ENCODE measurements around the gene GOLGA6L25. TPM values are rescaled to one million over a fixed set of nuclear protein-coding genes. Genes with fewer than 3 reads are reported as not detected.
A peak's percentile ranks its signal among the peaks of the same experiment; 100 is the strongest.
"Not testable (repeated sequence)": the region's sequence is repeated elsewhere in the genome, so short reads cannot be mapped to it uniquely, and the experiment has no call there.

GOLGA6L25 gene
- polyA plus RNA-seq, 1 donor (not counting 4 experiments of a cell fraction or from before 2014, with no cell fraction given): not detected

DNA sequence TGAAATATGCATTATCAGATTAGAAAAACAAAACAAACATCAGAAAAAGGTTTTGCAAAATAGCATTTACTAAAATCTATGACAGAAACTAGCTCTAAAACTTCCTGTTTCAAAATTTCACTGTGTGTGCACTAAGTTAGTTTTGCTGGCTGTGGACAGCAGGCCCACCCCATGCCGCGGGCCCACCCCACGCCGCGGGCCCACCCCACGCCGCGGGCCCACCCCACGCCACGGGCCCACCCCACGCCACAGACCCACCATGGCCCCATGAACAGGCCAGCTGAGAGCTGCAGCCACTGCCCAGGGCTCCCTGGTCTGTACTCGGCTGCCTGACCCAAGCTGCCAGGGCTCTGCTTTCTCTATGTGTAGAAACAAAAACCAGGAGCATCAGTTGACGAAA lies 20.0 kb downstream of the GOLGA6L25 start:
- FAIRE-seq; dilution Hi-C loops (cut with MboI; ENCODE audit: extremely low pct_ligation_motif_present, low sequenced_read_pairs); DNase-seq (ENCODE audit: low read depth, low spot score): not testable (repeated sequence)

DNA sequence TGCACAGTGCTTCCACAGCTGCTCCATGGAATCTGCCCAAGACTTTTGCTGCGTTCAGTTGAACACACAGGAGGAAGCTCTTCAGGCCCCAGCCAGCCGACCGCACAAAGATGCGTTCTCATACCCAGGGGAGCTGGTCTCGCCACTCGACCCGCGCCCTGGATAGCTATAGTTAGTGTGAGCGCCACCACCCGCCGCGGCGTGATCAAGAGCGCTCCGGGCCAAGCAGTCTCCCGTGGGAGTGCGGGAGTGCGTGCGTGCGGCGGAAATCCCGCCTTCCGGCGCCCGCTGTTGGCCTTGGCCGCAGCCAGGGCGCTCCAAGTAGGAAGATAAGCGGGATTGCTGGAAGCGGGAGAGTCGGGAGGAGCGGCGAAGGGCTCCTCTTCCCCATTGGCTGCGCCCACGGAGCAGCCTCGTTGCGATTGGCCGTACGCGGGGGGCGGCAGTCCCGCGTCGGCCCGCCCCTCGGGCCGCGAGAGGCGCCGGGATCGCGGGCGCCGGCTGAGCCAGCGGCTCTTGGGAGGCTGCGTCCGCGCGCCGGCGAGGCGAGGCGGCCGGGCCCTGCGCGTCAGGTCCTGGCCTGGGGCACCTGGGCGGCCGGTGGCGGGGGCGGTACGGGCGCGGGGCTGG lies 35.7 kb downstream of the GOLGA6L25 start:
- H3K9ac ChIP-seq (ENCODE audit: control insufficient read depth, extremely low read depth, insufficient read depth, low read length); H3K36me3 ChIP-seq (ENCODE audit: control insufficient read depth in 2 of 2, extremely low read depth in 1 of 2, insufficient read depth in 2 of 2, low read length in 2 of 2); H3K9me3 ChIP-seq (ENCODE audit: control insufficient read depth, low read depth, low read length); FAIRE-seq; DNase-seq (ENCODE audit: low read depth, low spot score); H3K79me2 ChIP-seq (ENCODE audit: control insufficient read depth, insufficient read depth, low read length); H3K4me2 ChIP-seq (ENCODE audit: control insufficient read depth, extremely low read depth, insufficient read depth, low read depth, low read length); dilution Hi-C loops (cut with MboI; ENCODE audit: extremely low pct_ligation_motif_present, low sequenced_read_pairs); H3K4me1 ChIP-seq (ENCODE audit: control insufficient read depth, extremely low read depth, insufficient read depth, low read length); H2AFZ ChIP-seq (ENCODE audit: control insufficient read depth, low read length); H3K27me3 ChIP-seq (ENCODE audit: control insufficient read depth, extremely low read depth, insufficient read depth, low read length); H3K9me1 ChIP-seq (ENCODE audit: control insufficient read depth, extremely low read depth, insufficient read depth, low read length); H4K20me1 ChIP-seq (ENCODE audit: control insufficient read depth, extremely low read depth, insufficient read depth, low read length); H3K27ac ChIP-seq (ENCODE audit: control insufficient read depth, insufficient read depth, low read length): not testable (repeated sequence)
- H3K4me3 ChIP-seq (ENCODE audit: control insufficient read depth in 2 of 3, extremely low read depth in 1 of 3, insufficient read depth in 2 of 3, low read depth in 1 of 3, low read length in 3 of 3): peak overlapping the region in 1 of 3 experiments; percentile 27

More for the DNA sequence above, 20.0 kb downstream of the GOLGA6L25 start:
- not testable (repeated sequence) for H3K79me2 ChIP-seq (ENCODE audit: control insufficient read depth, insufficient read depth, low read length); H3K4me1 ChIP-seq (ENCODE audit: control insufficient read depth, extremely low read depth, insufficient read depth, low read length); H3K9ac ChIP-seq (ENCODE audit: control insufficient read depth, extremely low read depth, insufficient read depth, low read length); H2AFZ ChIP-seq (ENCODE audit: control insufficient read depth, low read length); H4K20me1 ChIP-seq (ENCODE audit: control insufficient read depth, extremely low read depth, insufficient read depth, low read length); H3K9me3 ChIP-seq (ENCODE audit: control insufficient read depth, low read depth, low read length); H3K9me1 ChIP-seq (ENCODE audit: control insufficient read depth, extremely low read depth, insufficient read depth, low read length); H3K36me3 ChIP-seq (ENCODE audit: control insufficient read depth in 2 of 2, extremely low read depth in 1 of 2, insufficient read depth in 2 of 2, low read length in 2 of 2); H3K27me3 ChIP-seq (ENCODE audit: control insufficient read depth, extremely low read depth, insufficient read depth, low read length); H3K27ac ChIP-seq (ENCODE audit: control insufficient read depth, insufficient read depth, low read length); H3K4me3 ChIP-seq (ENCODE audit: control insufficient read depth in 2 of 3, extremely low read depth in 1 of 3, insufficient read depth in 2 of 3, low read depth in 1 of 3, low read length in 3 of 3); H3K4me2 ChIP-seq (ENCODE audit: control insufficient read depth, extremely low read depth, insufficient read depth, low read depth, low read length)

DNA sequence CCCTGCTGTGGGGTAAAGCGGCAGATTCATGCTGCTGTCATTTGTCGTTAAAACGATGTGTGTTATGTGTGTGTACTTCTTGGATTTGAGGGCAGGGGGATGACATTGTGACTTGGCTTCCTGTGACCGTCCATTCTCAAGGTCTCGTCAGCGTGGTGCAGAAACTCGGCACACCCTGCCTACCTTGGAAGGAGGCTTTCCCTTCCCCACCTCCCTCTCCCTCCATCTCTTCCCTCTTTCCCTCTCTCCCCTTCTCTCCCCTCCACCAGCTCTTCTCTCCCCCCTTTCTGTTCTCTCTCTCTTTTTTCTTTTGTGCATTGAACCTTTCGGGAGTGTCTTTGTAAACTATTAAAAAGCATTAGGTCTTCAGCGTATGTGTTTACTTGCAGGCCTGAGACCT lies 36.4 kb downstream of the GOLGA6L25 start:
- H3K4me2 ChIP-seq (ENCODE audit: control insufficient read depth, extremely low read depth, insufficient read depth, low read depth, low read length); H3K9me1 ChIP-seq (ENCODE audit: control insufficient read depth, extremely low read depth, insufficient read depth, low read length); H4K20me1 ChIP-seq (ENCODE audit: control insufficient read depth, extremely low read depth, insufficient read depth, low read length); H3K27me3 ChIP-seq (ENCODE audit: control insufficient read depth, extremely low read depth, insufficient read depth, low read length); H3K4me1 ChIP-seq (ENCODE audit: control insufficient read depth, extremely low read depth, insufficient read depth, low read length); H2AFZ ChIP-seq (ENCODE audit: control insufficient read depth, low read length); FAIRE-seq; dilution Hi-C loops (cut with MboI; ENCODE audit: extremely low pct_ligation_motif_present, low sequenced_read_pairs); DNase-seq (ENCODE audit: low read depth, low spot score); H3K9ac ChIP-seq (ENCODE audit: control insufficient read depth, extremely low read depth, insufficient read depth, low read length); H3K9me3 ChIP-seq (ENCODE audit: control insufficient read depth, low read depth, low read length); H3K36me3 ChIP-seq (ENCODE audit: control insufficient read depth in 2 of 2, extremely low read depth in 1 of 2, insufficient read depth in 2 of 2, low read length in 2 of 2); H3K27ac ChIP-seq (ENCODE audit: control insufficient read depth, insufficient read depth, low read length); H3K79me2 ChIP-seq (ENCODE audit: control insufficient read depth, insufficient read depth, low read length): not testable (repeated sequence)
- H3K4me3 ChIP-seq (ENCODE audit: control insufficient read depth in 2 of 3, extremely low read depth in 1 of 3, insufficient read depth in 2 of 3, low read depth in 1 of 3, low read length in 3 of 3): peak overlapping the region in 1 of 3 experiments; percentile 38

DNA sequence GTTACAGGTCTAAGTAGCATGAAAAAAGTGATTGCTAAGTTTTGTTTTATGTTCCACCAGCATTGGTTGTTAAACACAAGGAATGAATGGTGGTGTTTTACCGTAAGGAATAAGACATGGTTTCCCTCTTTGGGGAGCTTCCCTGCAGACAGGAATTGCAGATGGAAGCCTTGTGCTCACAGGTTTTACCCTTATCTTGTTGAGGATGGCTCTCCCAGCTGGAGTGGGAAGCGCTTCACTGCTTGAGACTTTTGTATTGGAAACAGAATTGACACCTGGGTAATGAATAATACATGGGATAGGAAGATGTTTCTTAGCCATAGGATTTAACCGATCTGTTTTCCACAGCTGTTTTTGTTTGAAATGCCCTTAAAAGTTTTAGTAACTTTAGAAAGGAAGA lies 39.0 kb downstream of the GOLGA6L25 start:
- H3K9ac ChIP-seq (ENCODE audit: control insufficient read depth, extremely low read depth, insufficient read depth, low read length); H3K36me3 ChIP-seq (ENCODE audit: control insufficient read depth in 2 of 2, extremely low read depth in 1 of 2, insufficient read depth in 2 of 2, low read length in 2 of 2); H3K9me3 ChIP-seq (ENCODE audit: control insufficient read depth, low read depth, low read length); H3K4me2 ChIP-seq (ENCODE audit: control insufficient read depth, extremely low read depth, insufficient read depth, low read depth, low read length); H3K79me2 ChIP-seq (ENCODE audit: control insufficient read depth, insufficient read depth, low read length); H4K20me1 ChIP-seq (ENCODE audit: control insufficient read depth, extremely low read depth, insufficient read depth, low read length); H2AFZ ChIP-seq (ENCODE audit: control insufficient read depth, low read length); FAIRE-seq; dilution Hi-C loops (cut with MboI; ENCODE audit: extremely low pct_ligation_motif_present, low sequenced_read_pairs); H3K9me1 ChIP-seq (ENCODE audit: control insufficient read depth, extremely low read depth, insufficient read depth, low read length); H3K27ac ChIP-seq (ENCODE audit: control insufficient read depth, insufficient read depth, low read length); DNase-seq (ENCODE audit: low read depth, low spot score); H3K4me3 ChIP-seq (ENCODE audit: control insufficient read depth in 2 of 3, extremely low read depth in 1 of 3, insufficient read depth in 2 of 3, low read depth in 1 of 3, low read length in 3 of 3); H3K4me1 ChIP-seq (ENCODE audit: control insufficient read depth, extremely low read depth, insufficient read depth, low read length); H3K27me3 ChIP-seq (ENCODE audit: control insufficient read depth, extremely low read depth, insufficient read depth, low read length): not testable (repeated sequence)

DNA sequence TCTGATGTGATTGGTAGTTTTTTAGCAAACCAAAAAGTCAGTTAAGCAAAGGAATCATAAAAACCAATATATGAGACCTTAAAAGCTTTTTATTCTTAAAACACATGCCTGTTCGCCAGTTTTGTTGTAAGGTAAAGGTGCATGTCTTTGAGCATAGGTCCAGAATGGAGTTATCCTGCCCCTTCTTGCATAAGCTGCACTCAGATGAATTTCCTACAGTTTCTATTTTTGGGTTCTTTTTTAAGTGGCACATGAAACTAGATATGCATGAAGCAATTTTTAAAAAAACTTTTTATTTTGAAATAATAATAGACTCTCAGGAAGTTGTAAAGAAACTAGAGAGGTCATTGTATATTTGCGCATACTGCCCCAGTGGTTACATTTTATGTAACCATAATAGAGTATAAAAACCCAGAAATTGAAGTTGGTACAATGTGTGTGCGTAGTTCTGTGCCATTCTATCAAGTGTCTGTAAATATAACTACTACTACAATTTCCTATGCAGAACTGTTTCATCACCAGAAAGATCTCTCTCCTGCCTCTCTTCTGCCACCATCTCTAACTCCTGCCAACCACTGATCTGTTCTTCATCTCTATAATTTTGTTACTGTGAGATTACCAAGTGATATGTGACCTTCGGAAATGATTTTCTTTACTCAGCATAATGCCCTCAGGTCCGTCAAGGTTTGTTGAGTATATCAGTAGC lies 40.2 kb downstream of the GOLGA6L25 start:
- H2AFZ ChIP-seq (ENCODE audit: control insufficient read depth, low read length); H3K4me1 ChIP-seq (ENCODE audit: control insufficient read depth, extremely low read depth, insufficient read depth, low read length); H3K4me3 ChIP-seq (ENCODE audit: control insufficient read depth in 2 of 3, extremely low read depth in 1 of 3, insufficient read depth in 2 of 3, low read depth in 1 of 3, low read length in 3 of 3); H3K79me2 ChIP-seq (ENCODE audit: control insufficient read depth, insufficient read depth, low read length); dilution Hi-C loops (cut with MboI; ENCODE audit: extremely low pct_ligation_motif_present, low sequenced_read_pairs); H3K9ac ChIP-seq (ENCODE audit: control insufficient read depth, extremely low read depth, insufficient read depth, low read length); H3K36me3 ChIP-seq (ENCODE audit: control insufficient read depth in 2 of 2, extremely low read depth in 1 of 2, insufficient read depth in 2 of 2, low read length in 2 of 2); H4K20me1 ChIP-seq (ENCODE audit: control insufficient read depth, extremely low read depth, insufficient read depth, low read length); H3K9me1 ChIP-seq (ENCODE audit: control insufficient read depth, extremely low read depth, insufficient read depth, low read length); FAIRE-seq; H3K4me2 ChIP-seq (ENCODE audit: control insufficient read depth, extremely low read depth, insufficient read depth, low read depth, low read length); H3K27ac ChIP-seq (ENCODE audit: control insufficient read depth, insufficient read depth, low read length); H3K9me3 ChIP-seq (ENCODE audit: control insufficient read depth, low read depth, low read length); DNase-seq (ENCODE audit: low read depth, low spot score); H3K27me3 ChIP-seq (ENCODE audit: control insufficient read depth, extremely low read depth, insufficient read depth, low read length): not testable (repeated sequence)
